ENCODE data around the gene SMAD6. TPM values are rescaled to one million over a fixed set of nuclear protein-coding genes. Genes with fewer than 3 reads are reported as not detected.

SMAD6 gene
- polyA plus RNA-seq, 1 donor from 2014 or later, result 0.16 TPM

- Histone ChIP-seq H3F3A (ENCODE audit: insufficient read depth, low read length, poor library complexity, severe bottlenecking) (no peaks in the 10 kb centered on the region), H3K79me2 (replicated peaks; ENCODE audit: insufficient read depth, low read length) (no peaks in the 10 kb centered on the region), H3K4me2 (ENCODE audit: low read length) (no peak overlapping the region), H3K9me2 (ENCODE audit: insufficient read depth, low read length) (no peaks in the 10 kb centered on the region), H3K36me3 (ENCODE audit: insufficient read depth, low read length) (no peaks in the 10 kb centered on the region), H4K20me1 (ENCODE audit: insufficient read depth) (no peaks in the 10 kb centered on the region), H3K9me3 (ENCODE audit: low read length) (no peaks in the 10 kb centered on the region), H3K4me3 (ENCODE audit: low read length) (no peak overlapping the region), H3K9ac (ENCODE audit: low read length) (no peak overlapping the region), H3K27ac (ENCODE audit: low read length) (no peak overlapping the region), H3K27me3 (ENCODE audit: insufficient read depth, low read depth, low read length) (no peaks in the 10 kb centered on the region), H2AFZ (ENCODE audit: low read depth, low read length) (no peak overlapping the region)
- TF ChIP-seq REST (IDR thresholded peaks at IDR 0.05; ENCODE audit: borderline replicate concordance) (no peak), EP300 (conservative IDR thresholded peaks at IDR 0.05; ENCODE audit: poor library complexity, severe bottlenecking) (no peak), POLR2AphosphoS5 (IDR thresholded peaks at IDR 0.05) (no peak), EZH2 (IDR thresholded peaks at IDR 0.05; ENCODE audit: borderline replicate concordance, insufficient read depth, low read length, poor library complexity, severe bottlenecking) (no peak), SMC3 (conservative IDR thresholded peaks at IDR 0.05; ENCODE audit: poor library complexity) (no peak), TAF1 (IDR thresholded peaks at IDR 0.05; ENCODE audit: low read depth) (no peak), RAD21 (conservative IDR thresholded peaks at IDR 0.05) (no peak), CTCF (IDR thresholded peaks at IDR 0.05; ENCODE audit: poor library complexity, severe bottlenecking) (no peak), MXI1 (conservative IDR thresholded peaks at IDR 0.05; ENCODE audit: poor library complexity, severe bottlenecking) (no peak)
Measured at GRCh38 chr15:66831801-66832390, 129.9 kb downstream of the SMAD6 start.

Other genes with a start within 250 kb of the SMAD6 start
- 57.3 and 62.3 TPM in 2 replicates for gene SNAPC5, start 204.5 kb upstream of the SMAD6 start, polyA plus RNA-seq
- 3,693 and 3,727 TPM in 2 replicates for gene RPL4, start 197.4 kb upstream of the SMAD6 start, polyA plus RNA-seq
- gene ZWILCH, start 196.9 kb upstream of the SMAD6 start, polyA plus RNA-seq, result 48.8 and 63.1 TPM in 2 replicates
- gene LCTL, start 136.2 kb upstream of the SMAD6 start, polyA plus RNA-seq, result not detected in 2 replicates

Data from neural cell (in vitro differentiated cells).